Sigmoid colon (tissue), 4 donors: ENCODE results near the gene COPS3.

ENCODE experiments used
- CTCF ChIP-seq, 4 experiments: fragments of 450-650 bp in 3 of 4; fragments of 200-600 bp in 1 of 4; IDR thresholded peaks; one replicate each; pipeline ENCODE4 v1.5.1; 2016 to 2019; ENCODE audit warnings: antibody characterized with exemption in 4 of 4, mild to moderate bottlenecking in 3 of 4, moderate library complexity in 2 of 4
- EP300 ChIP-seq, 4 donors: sonication (generic); formaldehyde crosslinking; IDR thresholded peaks; one replicate each; pipeline ENCODE4 v1.6.1; 2017; ENCODE audit warnings: antibody characterized with exemption in 4 of 4
- POLR2A ChIP-seq, 2 donors: fragments of 450-650 bp; IDR thresholded peaks; one replicate each; pipeline ENCODE4 v1.6.1; 2016; ENCODE audit warnings: antibody characterized with exemption in 2 of 2, mild to moderate bottlenecking in 2 of 2, moderate library complexity in 2 of 2
- POLR2AphosphoS5 ChIP-seq, 4 donors: sonication (generic); formaldehyde crosslinking; IDR thresholded peaks; one replicate each; pipeline ENCODE4 v1.6.1; 2017; ENCODE audit warnings: antibody characterized with exemption in 4 of 4

DNA sequence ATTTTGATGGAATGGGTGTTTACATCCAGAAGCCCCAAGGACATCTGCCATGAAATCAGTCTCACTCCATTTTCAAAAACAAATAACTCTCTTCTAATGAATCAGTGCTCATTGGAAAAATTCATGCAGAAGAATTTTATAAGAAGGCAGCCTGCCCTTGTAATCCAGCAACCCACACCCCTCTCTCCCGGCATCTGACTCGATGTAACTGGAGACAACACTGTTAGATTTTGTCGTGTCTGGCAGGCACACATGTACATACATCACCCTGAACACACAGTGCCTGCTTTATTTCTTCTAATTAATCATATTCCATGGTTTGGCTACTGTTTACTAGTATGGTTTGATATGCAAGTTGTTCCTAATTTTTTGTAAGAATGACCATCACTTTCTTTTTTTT, 63.1 kb downstream of the COPS3 start:
- no peak for TF ChIP-seq POLR2A (IDR thresholded peaks at IDR 0.05)
- TF ChIP-seq CTCF (IDR thresholded peaks at IDR 0.05), result no peak
- no peak for TF ChIP-seq EP300 (IDR thresholded peaks at IDR 0.05)
- no peak for TF ChIP-seq POLR2AphosphoS5 (IDR thresholded peaks at IDR 0.05)
